ENCODE measurements around the gene NPIPA1. TPM values are rescaled to one million over a fixed set of nuclear protein-coding genes. Genes with fewer than 3 reads are reported as not detected.

NPIPA1 gene
- polyA plus RNA-seq, 3 donors, result 140 to 167 (median 162) TPM

Other genes with a start within 250 kb of the NPIPA1 start
- gene PLA2G10, start 243.1 kb upstream of the NPIPA1 start, polyA plus RNA-seq (ENCODE audit: insufficient read length in 3 of 3), result under 1 TPM; 0.26 to 0.77 (median 0.47) TPM
- gene NPIPA3, start 234.0 kb upstream of the NPIPA1 start, polyA plus RNA-seq (ENCODE audit: insufficient read length in 3 of 3), result 10 to 100 TPM in 1 of 3 donors, 1 to 10 TPM in 1, not detected in 1; 2.1 to 19.0 TPM
- 1 to 10 TPM in 1 of 3 donors, not detected in 2; 9.8 TPM for gene NPIPA2, start 194.9 kb upstream of the NPIPA1 start, polyA plus RNA-seq (ENCODE audit: insufficient read length in 3 of 3)
- 10 to 100 TPM; 71.8 to 86.5 (median 77.8) TPM for gene NOMO1, start 103.7 kb upstream of the NPIPA1 start, polyA plus RNA-seq (ENCODE audit: insufficient read length in 3 of 3)
- 100 to 1,000 TPM in 2 of 3 donors, 10 to 100 TPM in 1; 96.3 to 114 (median 110) TPM for gene PDXDC1, start 37.6 kb downstream of the NPIPA1 start, polyA plus RNA-seq (ENCODE audit: insufficient read length in 3 of 3)
- 10 to 100 TPM; 39.6 to 45.5 (median 45.4) TPM for gene NTAN1, start 118.6 kb downstream of the NPIPA1 start, polyA plus RNA-seq (ENCODE audit: insufficient read length in 3 of 3)
- gene RRN3, start 156.8 kb downstream of the NPIPA1 start, polyA plus RNA-seq (ENCODE audit: insufficient read length in 3 of 3), result 10 to 100 TPM; 37.8 to 44.5 (median 41.1) TPM